Dendritic cell treated with granulocyte-macrophage colony-stimulating factor and Interleukin-4, amounts not matched to agents 40 ng/mL and 50 ng/mL, for 4 days (primary cell): ENCODE data around the gene RASA3.
"Not testable (repeated sequence)": the region's sequence is repeated elsewhere in the genome, so short reads cannot be mapped to it uniquely, and the experiment has no call there.

ENCODE experiments used
- H3K27ac Mint-ChIP-seq: one replicate; pipeline ENCODE4 v1.8.0; 2022; ENCODE audit warnings: mild to moderate bottlenecking, mixed read lengths
- H3K27me3 Mint-ChIP-seq: one replicate; pipeline ENCODE4 v1.8.0; 2022; ENCODE audit warnings: mild to moderate bottlenecking, mixed read lengths
- H3K36me3 Mint-ChIP-seq: one replicate; pipeline ENCODE4 v1.8.0; 2022; ENCODE audit warnings: low read depth, mixed read lengths
- H3K4me1 Mint-ChIP-seq: one replicate; pipeline ENCODE4 v1.8.0; 2022; ENCODE audit warnings: low read depth, mixed read lengths
- H3K4me3 Mint-ChIP-seq: one replicate; pipeline ENCODE4 v1.8.0; 2022; ENCODE audit warnings: mild to moderate bottlenecking, moderate library complexity, mixed read lengths
- H3K9me3 Mint-ChIP-seq: one replicate; pipeline ENCODE4 v1.8.0; 2022; ENCODE audit warnings: mixed read lengths
- intact Hi-C: fragments of 100-400 bp; cut with micrococcal nuclease; formaldehyde crosslinking; loops from one replicate; pipeline ENCODE4 v1.15.0; 2022

Gene RASA3

GRCh38 chr13:114112826-114113322 lies 19.5 kb downstream of the RASA3 start:
- Mint-ChIP-seq H3K4me3 (no peak overlapping the region), H3K27ac (peak overlapping the region; percentile 17)

GRCh38 chr13:114112231-114112825 lies 20.1 kb downstream of the RASA3 start:
- Mint-ChIP-seq H3K4me3 (no peak overlapping the region), H3K27me3 (no peaks in the 10 kb centered on the region), H3K36me3 (peaks cover 43% of the 10 kb centered on the region), H3K9me3 (no peaks in the 10 kb centered on the region), H3K27ac (peak overlapping the region; percentile 41), H3K4me1 (peaks cover 72% of the 10 kb centered on the region)
- intact Hi-C loops, result no loop called here

More at GRCh38 chr13:114112826-114113322, 19.5 kb downstream of the RASA3 start:
- intact Hi-C loops, result no loop called here
- no peaks in the 10 kb centered on the region for H3K9me3 Mint-ChIP-seq
- H3K36me3 Mint-ChIP-seq, result peaks cover 43% of the 10 kb centered on the region
- no peaks in the 10 kb centered on the region for H3K27me3 Mint-ChIP-seq
- H3K4me1 Mint-ChIP-seq, result peaks cover 70% of the 10 kb centered on the region

- Mint-ChIP-seq H3K27me3 (no peaks in the 10 kb centered on the region), H3K4me3 (no peak overlapping the region), H3K27ac (peak overlapping the region; percentile 41), H3K36me3 (peaks cover 42% of the 10 kb centered on the region), H3K9me3 (no peaks in the 10 kb centered on the region), H3K4me1 (peaks cover 72% of the 10 kb centered on the region)
- intact Hi-C loops, result no loop called here
These were observed 20.8 kb downstream of the RASA3 start for GRCh38 chr13:114111577-114111976.

GRCh38 chr13:114110830-114111189 lies 21.6 kb downstream of the RASA3 start:
- H3K27me3 Mint-ChIP-seq, intact Hi-C loops, H3K4me3 Mint-ChIP-seq, H3K9me3 Mint-ChIP-seq: not testable (repeated sequence)
- peaks cover 40% of the 10 kb centered on the region for H3K36me3 Mint-ChIP-seq
- peaks cover 72% of the 10 kb centered on the region for H3K4me1 Mint-ChIP-seq
- H3K27ac Mint-ChIP-seq, result peak overlapping the region; percentile 60

- peaks cover 72% of the 10 kb centered on the region for H3K4me1 Mint-ChIP-seq
- intact Hi-C loops, result no loop called here
These were observed 22.2 kb downstream of the RASA3 start for GRCh38 chr13:114110091-114110829.

GRCh38 chr13:114109641-114110041 lies 22.8 kb downstream of the RASA3 start:
- peaks cover 45% of the 10 kb centered on the region for H3K36me3 Mint-ChIP-seq

More at GRCh38 chr13:114110091-114110829, 22.2 kb downstream of the RASA3 start:
- Mint-ChIP-seq H3K36me3 (peaks cover 44% of the 10 kb centered on the region), H3K4me3 (peak overlapping the region; percentile 59), H3K9me3 (no peaks in the 10 kb centered on the region), H3K27ac (peak overlapping the region; percentile 60), H3K27me3 (no peaks in the 10 kb centered on the region)

GRCh38 chr13:114108894-114109293 lies 23.5 kb downstream of the RASA3 start:
- Mint-ChIP-seq H3K36me3 (peaks cover 40% of the 10 kb centered on the region), H3K4me3 (no peak overlapping the region), H3K27ac (peak overlapping the region; percentile 65), H3K9me3 (no peaks in the 10 kb centered on the region), H3K27me3 (no peaks in the 10 kb centered on the region), H3K4me1 (peaks cover 70% of the 10 kb centered on the region)
- intact Hi-C loops, result no loop called here

More at GRCh38 chr13:114109641-114110041, 22.8 kb downstream of the RASA3 start:
- peak overlapping the region; percentile 60 for H3K27ac Mint-ChIP-seq
- no peak overlapping the region for H3K4me3 Mint-ChIP-seq
- intact Hi-C loops, result no loop called here
- H3K27me3 Mint-ChIP-seq, result no peaks in the 10 kb centered on the region
- H3K4me1 Mint-ChIP-seq, result peaks cover 72% of the 10 kb centered on the region
- H3K9me3 Mint-ChIP-seq, result no peaks in the 10 kb centered on the region

GRCh38 chr13:114108141-114108761 lies 24.2 kb downstream of the RASA3 start:
- intact Hi-C loops, result no loop called here
- Mint-ChIP-seq H3K4me3 (no peak overlapping the region), H3K4me1 (peaks cover 68% of the 10 kb centered on the region), H3K27ac (peak overlapping the region; percentile 65), H3K27me3 (no peaks in the 10 kb centered on the region), H3K36me3 (peaks cover 37% of the 10 kb centered on the region), H3K9me3 (no peaks in the 10 kb centered on the region)

- Mint-ChIP-seq H3K36me3 (peaks cover 33% of the 10 kb centered on the region), H3K27ac (peak overlapping the region; percentile 65), H3K4me3 (no peak overlapping the region), H3K27me3 (no peaks in the 10 kb centered on the region), H3K4me1 (peaks cover 62% of the 10 kb centered on the region), H3K9me3 (no peaks in the 10 kb centered on the region)
- intact Hi-C loops, result no loop called here
These were observed 24.7 kb downstream of the RASA3 start for GRCh38 chr13:114107686-114108081.

GRCh38 chr13:114106991-114107685 lies 25.3 kb downstream of the RASA3 start:
- H3K36me3 Mint-ChIP-seq, result peaks cover 33% of the 10 kb centered on the region
- no peaks in the 10 kb centered on the region for H3K9me3 Mint-ChIP-seq
- intact Hi-C loops, result no loop called here
- peaks cover 59% of the 10 kb centered on the region for H3K4me1 Mint-ChIP-seq
- no peak overlapping the region for H3K4me3 Mint-ChIP-seq
- H3K27me3 Mint-ChIP-seq, result no peaks in the 10 kb centered on the region
- no peak overlapping the region for H3K27ac Mint-ChIP-seq

GRCh38 chr13:114106526-114106925 lies 25.9 kb downstream of the RASA3 start:
- Mint-ChIP-seq H3K27ac (no peak overlapping the region), H3K4me3 (no peak overlapping the region), H3K9me3 (no peaks in the 10 kb centered on the region), H3K27me3 (no peaks in the 10 kb centered on the region), H3K4me1 (peaks cover 59% of the 10 kb centered on the region), H3K36me3 (peaks cover 33% of the 10 kb centered on the region)
- intact Hi-C loops, result no loop called here

- Mint-ChIP-seq H3K27me3 (no peaks in the 10 kb centered on the region), H3K4me1 (peaks cover 64% of the 10 kb centered on the region), H3K9me3 (no peaks in the 10 kb centered on the region), H3K4me3 (no peak overlapping the region), H3K36me3 (peaks cover 33% of the 10 kb centered on the region), H3K27ac (no peak overlapping the region)
- intact Hi-C loops, result no loop called here
These were observed 26.8 kb downstream of the RASA3 start for GRCh38 chr13:114105521-114106225.
